Stimulated activated CD8-positive, alpha-beta memory T cell treated with anti-CD3 and anti-CD28 coated beads, Interleukin-15, amount 100 ng/mL, for 24 hours (primary cell): Measurements from ENCODE around the gene SATB1.
"Not testable (repeated sequence)": the region's sequence is repeated elsewhere in the genome, so short reads cannot be mapped to it uniquely, and the experiment has no call there.

Experiments
- DNase-seq: peaks from one replicate; pipeline ENCODE4 v3.0.0-alpha.2; 2020; ENCODE audit warnings: low read depth

Gene SATB1

GRCh38 chr3:18424729-18425640 lies at the start of gene SATB1:
TSS of gene SATB1 (minus strand) at chr3:18425339. CDS start at chr3:18420967, 4,372 bp downstream.
- no peak for DNase-seq

DNA sequence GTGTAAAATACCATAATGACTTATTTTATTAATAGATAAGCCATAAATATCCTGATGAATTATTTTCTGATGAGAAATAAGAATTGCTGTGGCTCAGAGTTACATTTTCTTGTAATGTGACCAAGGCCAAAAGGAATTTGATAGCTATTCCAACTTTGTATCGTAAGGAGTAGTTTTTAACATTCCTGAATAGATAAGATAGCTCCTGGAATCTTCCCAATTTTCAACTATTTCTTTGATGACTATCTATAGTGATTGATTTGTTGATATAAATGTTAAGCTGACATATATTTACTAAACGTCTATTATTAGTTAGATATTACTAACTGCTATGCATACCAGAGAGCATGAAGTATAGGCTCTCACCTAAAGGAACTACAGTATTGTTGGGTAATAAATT lies 49.1 kb upstream of the SATB1 start:
- no peak for DNase-seq

GRCh38 chr3:18469775-18470174 lies 44.6 kb upstream of the SATB1 start:
- DNase-seq = no peak

DNA sequence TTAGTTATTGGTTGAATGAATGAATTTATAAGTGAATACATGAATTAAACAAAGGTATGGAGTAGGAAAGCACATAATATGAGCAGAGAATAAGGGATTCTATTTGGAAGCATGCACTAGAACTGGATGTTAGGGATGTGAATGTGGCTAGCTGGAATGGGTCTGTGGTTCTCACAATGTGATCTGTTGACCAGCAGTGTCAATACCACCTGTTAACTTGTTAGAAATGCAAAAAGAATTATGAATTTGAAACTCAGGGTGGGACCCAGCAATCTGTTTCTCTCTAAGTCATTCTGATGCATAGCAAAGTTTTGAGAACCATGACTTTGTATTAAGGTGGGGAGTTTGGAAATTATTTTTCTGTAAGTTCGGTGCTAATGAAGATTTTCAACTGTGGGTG lies 41.0 kb upstream of the SATB1 start:
- no peak for DNase-seq

- no peak for DNase-seq
Measured at GRCh38 chr3:18454766-18455165, 29.6 kb upstream of the SATB1 start.

DNA sequence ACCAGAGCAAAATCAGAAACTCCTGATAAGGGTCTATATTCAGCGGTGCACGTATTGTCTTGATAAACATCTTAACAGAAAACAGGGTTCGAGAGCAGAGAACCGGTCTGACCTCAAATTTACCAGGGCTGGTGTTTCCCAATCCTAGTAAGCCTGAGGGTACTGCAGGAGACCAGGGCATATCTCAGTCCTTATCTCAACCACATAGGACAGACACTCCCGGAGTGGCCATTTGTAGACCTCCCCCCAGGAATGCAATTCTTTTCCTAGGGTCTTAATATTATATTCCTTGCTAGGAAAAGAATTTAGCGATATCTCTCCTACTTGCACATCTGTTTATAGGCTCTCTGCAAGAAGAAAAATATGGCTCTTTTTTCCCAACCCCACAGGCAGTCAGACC lies 24.5 kb upstream of the SATB1 start:
- DNase-seq = not testable (repeated sequence)

GRCh38 chr3:18447720-18448119 lies 22.6 kb upstream of the SATB1 start:
- DNase-seq = no peak

- no peak for DNase-seq
Measured at GRCh38 chr3:18446149-18446825, 21.1 kb upstream of the SATB1 start.

DNA sequence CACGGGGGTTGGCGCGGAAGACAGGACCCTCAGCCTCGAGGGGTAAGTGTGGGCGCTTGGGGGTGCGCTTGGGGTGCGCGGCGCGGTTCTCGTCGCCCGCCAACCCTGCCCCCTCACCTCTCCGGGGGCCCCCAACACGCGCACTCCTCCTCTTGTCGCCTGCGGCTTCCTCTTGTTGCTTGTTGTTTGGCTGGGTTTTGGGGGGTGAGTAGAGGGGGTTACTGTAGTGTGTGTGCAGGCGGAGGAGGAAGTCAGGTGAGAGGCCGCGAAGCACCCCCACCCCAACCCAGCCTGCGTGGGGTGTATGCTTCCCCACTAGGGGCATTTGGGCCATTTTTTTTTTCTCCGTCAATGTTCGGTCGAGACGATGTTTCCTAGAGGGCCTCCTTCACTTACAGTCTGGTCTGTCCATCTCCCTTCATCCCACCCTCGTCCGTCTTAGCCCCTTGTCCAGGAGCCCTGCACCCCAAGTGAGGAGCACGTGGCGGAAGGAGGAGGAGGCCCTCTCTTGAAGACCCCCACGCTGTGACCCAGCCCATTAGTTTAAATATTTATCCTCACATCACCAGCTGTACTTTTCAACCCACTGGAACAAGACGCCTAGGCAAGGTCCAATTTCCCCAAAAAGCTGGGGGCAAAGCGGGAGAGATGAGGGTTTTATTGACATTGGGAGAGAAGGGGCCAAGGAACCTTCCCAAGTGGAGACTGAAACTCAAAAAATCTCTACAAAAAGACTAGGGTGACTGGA lies 20.4 kb upstream of the SATB1 start:
- no peak for DNase-seq

GRCh38 chr3:18444595-18445400 lies 19.7 kb upstream of the SATB1 start:
- DNase-seq = peak; percentile 55

GRCh38 chr3:18443665-18444594 lies 18.8 kb upstream of the SATB1 start:
- no peak for DNase-seq

DNA sequence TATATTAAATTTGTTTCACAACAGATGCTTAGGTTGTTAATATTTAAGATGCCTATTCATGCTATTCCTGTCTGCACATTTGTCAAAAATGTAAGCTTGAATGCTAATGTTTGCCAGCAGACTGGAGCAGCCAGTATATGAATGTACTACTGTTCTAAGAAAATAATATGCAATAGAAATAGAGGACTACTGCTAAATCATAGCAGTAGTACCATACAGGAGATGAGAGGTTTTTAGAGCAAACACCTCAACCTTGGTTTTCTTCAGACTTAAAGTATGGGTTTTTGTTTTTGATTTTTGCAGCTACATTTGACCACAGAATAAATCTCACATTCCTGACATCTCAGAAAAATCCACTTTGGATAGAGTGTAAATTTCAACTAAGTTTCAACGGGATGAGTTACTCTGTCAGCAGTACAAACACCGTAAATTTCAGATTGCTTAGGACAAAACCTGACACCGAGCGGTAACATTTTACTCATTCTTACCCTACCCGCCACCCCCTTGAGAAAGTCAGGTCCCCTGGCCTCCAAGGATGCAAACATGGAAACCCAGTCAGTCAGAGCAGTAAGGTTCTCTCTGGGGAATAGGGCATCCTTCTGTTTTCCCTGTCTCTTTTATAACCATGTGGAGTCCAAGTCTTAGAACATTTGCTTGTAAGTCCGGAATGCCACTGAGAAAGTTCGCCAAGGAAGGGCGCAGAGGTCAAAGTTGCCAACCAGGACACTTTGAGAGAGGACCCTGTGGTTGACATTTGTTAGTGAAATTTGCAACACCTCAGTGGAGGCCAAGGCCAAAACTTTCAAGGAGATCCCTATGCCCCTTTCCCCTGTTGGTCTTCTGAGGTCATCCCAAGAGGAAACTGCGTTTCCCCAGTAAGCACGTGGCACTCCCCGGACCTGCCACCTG lies 17.9 kb upstream of the SATB1 start:
- no peak for DNase-seq

DNA sequence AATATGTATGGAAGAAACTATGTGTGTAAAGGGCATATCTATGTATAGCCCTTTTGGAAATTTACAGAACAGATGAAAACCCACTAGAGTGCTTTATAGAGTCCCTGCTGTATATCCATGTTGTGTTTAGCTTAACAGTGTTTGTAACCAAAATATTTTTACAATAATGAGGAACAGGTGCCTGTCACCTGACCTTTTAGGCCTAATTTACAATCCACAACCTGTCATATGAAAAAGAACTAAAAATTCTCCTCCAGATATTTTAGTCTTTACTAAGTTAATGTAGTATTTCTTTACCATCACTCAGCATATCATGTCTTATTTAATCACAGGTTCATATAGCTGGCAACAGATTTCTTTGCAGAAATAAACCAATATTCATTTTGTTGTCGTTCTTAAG lies 16.4 kb upstream of the SATB1 start:
- DNase-seq = no peak

DNA sequence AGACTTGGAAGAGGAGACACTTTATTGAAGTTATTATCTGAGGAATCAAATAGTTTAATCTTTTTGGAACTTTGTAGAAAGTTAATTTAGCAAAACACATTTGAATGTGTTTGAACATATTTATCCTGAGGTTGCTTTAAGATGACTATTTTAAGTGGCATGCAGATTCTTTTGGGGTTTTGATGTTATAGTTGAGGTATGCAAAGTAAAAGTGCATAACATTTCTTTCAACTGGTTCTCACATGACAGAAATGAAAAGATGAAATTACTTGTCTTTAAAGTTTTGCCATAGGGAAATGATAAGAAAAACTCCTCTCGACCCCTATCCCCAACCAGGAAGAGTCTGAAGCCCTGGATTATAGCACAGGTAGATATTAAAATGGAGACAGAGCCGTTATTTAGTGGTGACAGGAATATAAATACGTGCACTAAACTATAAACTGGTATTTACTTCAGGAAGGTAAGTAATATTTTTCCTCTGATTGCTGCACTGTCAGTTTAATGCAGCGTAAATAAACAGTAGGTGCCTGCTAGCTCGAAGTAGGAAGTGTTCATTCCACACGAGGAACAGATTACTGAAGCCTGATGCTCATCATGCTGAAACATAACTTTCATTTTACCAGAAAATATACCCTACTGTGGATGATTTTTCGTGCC lies 15.1 kb upstream of the SATB1 start:
- DNase-seq = no peak

DNA sequence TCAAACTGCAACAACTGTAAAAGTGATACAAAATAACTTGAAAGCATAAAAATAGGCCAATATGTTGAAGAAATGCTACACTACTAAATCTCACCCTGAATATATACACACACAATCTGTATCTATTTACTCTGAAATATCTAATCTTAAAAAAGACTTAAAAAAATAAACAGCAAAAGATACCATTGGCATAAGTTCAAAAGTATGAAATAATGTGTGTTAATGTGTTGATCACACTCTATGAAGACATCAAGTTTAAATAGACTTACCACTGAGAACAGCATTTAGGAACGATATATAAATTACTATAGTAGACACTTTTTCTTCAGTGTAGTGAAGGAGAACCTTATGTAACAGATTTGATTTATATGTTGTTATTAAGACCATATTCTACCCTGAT lies 14.1 kb upstream of the SATB1 start:
- DNase-seq = no peak

DNA sequence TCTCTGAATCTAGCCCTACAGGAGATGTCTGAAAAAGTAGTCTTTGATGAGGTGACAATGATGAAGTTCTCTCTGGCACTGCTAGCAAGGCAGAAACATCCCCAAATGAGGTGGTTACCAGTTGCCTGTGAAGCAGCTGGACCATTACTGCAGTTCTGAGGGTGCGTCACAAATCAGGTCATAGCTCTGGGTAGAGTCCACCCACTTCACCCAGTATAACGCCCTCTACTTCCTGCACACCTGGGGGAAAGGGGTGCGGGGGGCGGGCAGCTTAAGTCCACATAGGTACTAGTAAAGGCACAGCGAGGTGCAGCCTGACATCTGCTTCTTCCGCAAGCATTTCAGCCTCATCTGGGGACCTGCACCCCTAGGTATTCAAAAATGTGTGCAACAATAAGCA lies 13.4 kb upstream of the SATB1 start:
- DNase-seq = no peak

DNA sequence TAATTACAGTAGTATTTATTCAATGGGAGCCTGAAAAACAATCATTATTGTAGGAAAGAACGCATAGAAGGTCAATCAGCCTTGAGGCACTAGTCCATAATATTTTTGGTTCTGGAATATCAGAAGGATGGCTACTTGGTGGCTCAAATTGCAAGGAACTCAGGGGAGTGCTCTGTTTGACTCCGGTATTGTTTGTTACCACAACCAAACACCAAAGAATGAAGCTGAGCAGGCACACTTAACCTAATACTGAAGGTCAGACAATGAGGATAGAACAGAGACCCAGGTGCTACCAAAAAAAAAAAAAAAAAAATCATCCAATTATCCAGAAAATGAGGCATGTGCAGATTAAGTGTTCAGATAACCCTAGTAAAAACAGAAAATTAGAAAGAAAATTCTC lies 11.1 kb upstream of the SATB1 start:
- no peak for DNase-seq

DNA sequence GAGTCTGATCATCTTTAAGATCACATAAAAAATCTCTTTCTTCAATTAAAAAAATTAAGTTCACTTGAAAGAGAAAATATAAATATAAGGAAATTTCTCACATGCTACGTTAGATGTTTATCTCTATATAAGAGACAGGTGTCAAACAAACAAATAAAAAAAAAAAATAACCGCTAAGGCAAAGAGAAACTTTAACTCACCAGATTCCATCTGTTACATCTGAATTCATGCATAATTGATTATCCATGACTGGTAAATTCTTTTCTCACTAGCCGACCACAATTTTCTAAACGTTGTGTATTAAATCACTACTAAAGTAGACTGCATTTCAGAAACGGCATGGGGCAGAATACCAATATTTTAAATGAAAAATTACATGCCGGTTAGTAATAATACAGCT lies 9.6 kb upstream of the SATB1 start:
- no peak for DNase-seq

- DNase-seq = no peak
Measured at GRCh38 chr3:18432752-18433151, 7.6 kb upstream of the SATB1 start.
